Upper lobe of right lung (tissue), 1 donor: ENCODE data around the gene CCNB2. TPM values are rescaled to one million over a fixed set of nuclear protein-coding genes. Genes with fewer than 3 reads are reported as not detected.

Experiments used
- ATAC-seq: fragments of 200-7000 bp; cut with Tn5 transposase; one replicate; pipeline ENCODE4 v1.9.1; 2020; ENCODE audit warnings: mild to moderate bottlenecking, moderate library complexity
- DNase-seq: peaks from one replicate; pipeline ENCODE4 v3.0.0-alpha.2; 2020
- H3K27ac ChIP-seq: fragments of 200-600 bp; one replicate; pipeline ENCODE4 v1.8.0; 2022
- H3K27me3 ChIP-seq: fragments of 200-600 bp; one replicate; pipeline ENCODE4 v1.8.0; 2022; ENCODE audit warnings: mild to moderate bottlenecking
- H3K36me3 ChIP-seq: fragments of 200-600 bp; one replicate; pipeline ENCODE4 v1.8.0; 2022
- H3K4me1 ChIP-seq: fragments of 200-600 bp; one replicate; pipeline ENCODE4 v1.8.0; 2022
- H3K4me3 ChIP-seq: fragments of 200-600 bp; one replicate; pipeline ENCODE4 v1.8.0; 2022; ENCODE audit warnings: mild to moderate bottlenecking
- H3K9me3 ChIP-seq: fragments of 200-600 bp; one replicate; pipeline ENCODE4 v1.8.0; 2022
- CTCF ChIP-seq: fragments of 200-600 bp; IDR thresholded peaks from one replicate; pipeline ENCODE4 v1.8.0; 2022; ENCODE audit warnings: antibody characterized with exemption
- intact Hi-C: fragments of 100-400 bp; cut with DNase I; formaldehyde crosslinking; loops from one replicate; pipeline ENCODE4 v1.11.0; 2022
- total RNA-seq: library from RNA; stranded (reverse); fragmentation: NEBNext Ultra II Directional; extraction: Animal tissue kit (Norgen Biotek cat#: 25700); gene quantifications from one replicate; pipeline ENCODE4 v1.2.1, GENCODE V29; 2021
- donor health status: DM: no; HTN: yes; CAD: no; lungs with severe emphysema.

The CCNB2 gene
- total RNA-seq, 1 donor from 2014 or later, result 1.7 TPM

GRCh38 chr15:59105854-59106253, 908 bp downstream of the CCNB2 start:
- ATAC-seq (no peak), DNase-seq (no peak)
- Histone ChIP-seq H3K4me1 (peaks cover 5% of the 10 kb centered on the region), H3K4me3 (peak overlapping the region; percentile 68), H3K27ac (no peak overlapping the region), H3K9me3 (no peaks in the 10 kb centered on the region), H3K27me3 (no peaks in the 10 kb centered on the region), H3K36me3 (no peaks in the 10 kb centered on the region)
- no peak for TF ChIP-seq CTCF
- intact Hi-C loops, result no loop called here

- Histone ChIP-seq H3K4me3 (no peak overlapping the region), H3K27me3 (no peaks in the 10 kb centered on the region), H3K36me3 (no peaks in the 10 kb centered on the region), H3K27ac (no peak overlapping the region), H3K9me3 (no peaks in the 10 kb centered on the region), H3K4me1 (no peaks in the 10 kb centered on the region)
- intact Hi-C loops, result no loop called here
- no peak for TF ChIP-seq CTCF
- DNase-seq (no peak), ATAC-seq (no peak)
Measured at GRCh38 chr15:59111251-59111650, 6.3 kb downstream of the CCNB2 start.

GRCh38 chr15:59115047-59115446, 10.1 kb downstream of the CCNB2 start:
- H3K9me3 ChIP-seq, result no peaks in the 10 kb centered on the region
- H3K4me3 ChIP-seq, result no peak overlapping the region
- intact Hi-C loops, result no loop called here
- no peak overlapping the region for H3K27ac ChIP-seq
- H3K27me3 ChIP-seq, result no peaks in the 10 kb centered on the region
- no peak for DNase-seq
- no peak for TF ChIP-seq CTCF
- H3K4me1 ChIP-seq, result no peaks in the 10 kb centered on the region
- ATAC-seq, result no peak
- no peaks in the 10 kb centered on the region for H3K36me3 ChIP-seq

GRCh38 chr15:59116141-59116540, 11.2 kb downstream of the CCNB2 start:
- intact Hi-C loops, result no loop called here
- Histone ChIP-seq H3K4me1 (no peaks in the 10 kb centered on the region), H3K27ac (no peak overlapping the region), H3K4me3 (no peak overlapping the region), H3K36me3 (no peaks in the 10 kb centered on the region), H3K27me3 (no peaks in the 10 kb centered on the region), H3K9me3 (no peaks in the 10 kb centered on the region)
- ATAC-seq (no peak), DNase-seq (no peak)
- no peak for TF ChIP-seq CTCF

- H3K9me3 ChIP-seq, result no peaks in the 10 kb centered on the region
- H3K27ac ChIP-seq, result no peak overlapping the region
- H3K27me3 ChIP-seq, result no peaks in the 10 kb centered on the region
- no peaks in the 10 kb centered on the region for H3K4me1 ChIP-seq
- no peak for TF ChIP-seq CTCF
- ATAC-seq (no peak), DNase-seq (no peak)
- H3K36me3 ChIP-seq, result no peaks in the 10 kb centered on the region
- H3K4me3 ChIP-seq, result no peak overlapping the region
- intact Hi-C loops, result no loop called here
Measured at GRCh38 chr15:59116771-59117170, 11.8 kb downstream of the CCNB2 start.

GRCh38 chr15:59119625-59120024, 14.7 kb downstream of the CCNB2 start:
- no peak for ATAC-seq
- Histone ChIP-seq H3K36me3 (no peaks in the 10 kb centered on the region), H3K27me3 (no peaks in the 10 kb centered on the region), H3K4me3 (no peak overlapping the region), H3K4me1 (no peaks in the 10 kb centered on the region), H3K27ac (no peak overlapping the region), H3K9me3 (no peaks in the 10 kb centered on the region)
- no peak for TF ChIP-seq CTCF
- no peak for DNase-seq
- intact Hi-C loops, result no loop called here
